HG03066 (cell line): Measurements from ENCODE around the gene AVPR1A.

Experiments
- ATAC-seq: cut with Tn5 transposase; IDR thresholded peaks from one replicate; pipeline ENCODE4 v1.9.1; 2021; ENCODE audit warnings: low read depth; ENCODE audit not compliant: unreplicated experiment

Gene AVPR1A

DNA sequence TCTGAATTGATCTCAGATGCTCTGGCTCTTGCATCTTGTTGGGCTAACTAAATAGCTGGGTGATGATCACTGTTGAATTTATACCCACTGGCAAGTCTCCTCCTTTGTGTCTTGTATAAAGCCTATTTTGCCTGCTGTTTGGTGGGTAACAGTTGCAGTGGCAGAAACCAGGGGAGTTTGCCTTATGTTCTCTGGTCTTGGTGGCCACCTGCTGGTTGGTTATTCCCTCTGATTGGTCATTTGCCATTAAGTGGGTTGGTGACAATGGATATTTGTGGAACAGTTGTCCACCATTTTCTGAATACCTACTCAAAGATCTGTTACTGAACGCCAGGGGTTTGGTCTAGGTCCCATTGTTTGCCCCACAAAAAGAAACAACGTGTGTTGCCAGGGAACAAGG lies 52.1 kb downstream of the AVPR1A start:
- ATAC-seq, result no peak

DNA sequence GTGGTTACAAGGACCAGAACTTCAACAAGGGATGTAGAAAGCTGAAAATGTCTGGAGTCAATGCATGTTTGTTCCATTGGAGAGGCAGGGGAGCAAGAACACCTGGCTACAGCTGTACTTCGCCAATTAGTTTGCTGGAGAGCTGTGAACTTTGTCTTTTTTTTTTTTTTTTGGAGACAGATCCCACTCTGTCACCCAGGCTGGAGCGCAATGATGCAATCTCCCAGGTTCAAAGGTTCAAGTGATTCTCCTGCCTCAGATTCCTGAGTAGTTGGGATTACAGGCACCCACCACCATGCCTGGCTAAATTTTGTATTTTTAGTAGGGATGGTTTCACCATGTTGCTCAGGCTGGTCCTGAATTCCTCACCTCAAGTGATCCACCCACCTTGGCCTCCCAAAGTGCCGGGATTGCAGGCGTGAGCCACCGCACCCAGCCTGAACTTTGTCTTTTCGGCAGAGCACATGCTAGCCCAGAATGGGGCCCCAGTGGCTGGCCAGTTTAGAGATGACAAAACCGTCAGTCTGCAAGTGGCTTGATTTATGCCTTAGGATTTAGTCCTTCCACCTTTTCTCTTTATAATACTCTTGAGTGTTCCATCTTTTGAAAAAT lies 55.5 kb downstream of the AVPR1A start:
- ATAC-seq, result no peak

DNA sequence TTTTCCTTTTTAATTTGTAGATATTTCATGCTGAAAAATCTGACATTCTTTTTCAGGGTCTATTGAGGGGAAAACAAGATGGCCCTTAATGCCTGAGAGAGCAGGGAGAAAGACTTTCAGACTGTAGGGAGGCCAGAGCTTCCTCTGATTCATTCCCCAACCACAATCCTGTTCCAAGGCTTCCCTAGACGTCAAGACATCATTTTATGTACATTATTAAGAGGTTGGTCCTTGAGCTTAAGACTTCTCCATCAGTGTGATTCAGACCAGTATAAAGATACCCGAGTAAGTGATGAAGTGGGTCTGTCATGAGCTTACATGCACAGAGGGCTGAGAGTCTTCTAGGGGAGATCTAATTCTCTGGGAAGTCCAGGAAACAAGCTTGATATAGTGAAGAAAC lies 57.3 kb downstream of the AVPR1A start:
- no peak for ATAC-seq

DNA sequence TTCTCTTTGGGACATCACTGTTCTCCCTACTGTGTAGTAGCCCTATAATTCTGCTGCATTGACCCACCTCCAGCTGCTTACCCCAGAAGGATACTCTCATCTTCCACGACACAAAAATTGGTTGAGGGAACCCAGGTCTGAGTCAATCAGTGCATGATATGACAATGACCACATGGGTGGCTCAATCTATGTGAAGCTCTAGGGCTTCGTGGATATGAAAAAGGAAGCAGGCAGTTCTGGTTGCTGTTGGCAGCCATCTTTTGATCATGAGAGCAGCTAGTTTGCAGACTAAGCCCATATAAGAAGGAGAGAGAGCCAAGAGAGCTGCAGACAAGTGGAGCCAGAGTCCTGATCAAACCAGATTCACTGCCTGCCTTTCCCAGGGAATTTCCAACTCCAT lies 57.9 kb downstream of the AVPR1A start:
- no peak for ATAC-seq
